HEK293 (cell line): ENCODE data around the gene ZNF664.

Source experiments
- CTCF ChIA-PET: fragments of 350-600 bp; formaldehyde crosslinking; extraction: SDS; loops from one replicate; lab custom pipeline; 2021; ENCODE audit warnings: antibody characterized with exemption; lab: Yijun Ruan, JAX
- POLR2A ChIA-PET: fragments of 300-600 bp; formaldehyde crosslinking; extraction: SDS; loops from one replicate; lab custom pipeline; 2020; ENCODE audit warnings: antibody characterized with exemption, inconsistent platforms; lab: Yijun Ruan, JAX
- H3K27ac ChIP-seq: fragments of 200-500 bp; sonication (Bioruptor generic); 2 replicates; pipeline ENCODE4 v1.5.1; 2014; ENCODE audit warnings: low read depth, low read length, control low read depth, inconsistent platforms; ENCODE audit errors: extremely low read depth
- H3K36me3 ChIP-seq, 2 experiments: fragments of 200-500 bp in 1 of 2; sonication (Bioruptor generic) in 1 of 2; 1 replicate in 1 of 2; 2 replicates in 1 of 2; pipeline ENCODE4 v1.5.1; 2014 to 2017; ENCODE audit warnings: inconsistent platforms in 2 of 2, low read length in 2 of 2; ENCODE audit not compliant: control insufficient read depth in 2 of 2, insufficient read depth in 1 of 2
- H3K4me1 ChIP-seq: fragments of 200-500 bp; sonication (Bioruptor generic); 2 replicates; pipeline ENCODE4 v1.5.1; 2014; ENCODE audit warnings: mild to moderate bottlenecking, low read length, inconsistent platforms; ENCODE audit not compliant: control insufficient read depth, insufficient read depth
- H3K4me3 ChIP-seq: 2 replicates; pipeline ENCODE4 v1.5.1; 2011; ENCODE audit warnings: low read depth, mild to moderate bottlenecking, control low read depth, low read length, moderate library complexity
- H3K9me3 ChIP-seq: fragments of 200-500 bp; sonication (Bioruptor generic); 2 replicates; pipeline ENCODE4 v1.5.1; 2014; ENCODE audit warnings: low read depth, low read length, inconsistent platforms; ENCODE audit not compliant: control insufficient read depth, insufficient read depth
- BCL11A ChIP-seq: fragments of 450-650 bp; formaldehyde crosslinking; IDR thresholded peaks from 2 replicates; pipeline ENCODE4 v1.5.1; 2016; ENCODE audit warnings: low read depth, missing biosample characterization, missing genetic modification characterization
- GLIS2 ChIP-seq: fragments of 450-650 bp; formaldehyde crosslinking; IDR thresholded peaks from 2 replicates; pipeline ENCODE4 v1.5.1; 2016; ENCODE audit warnings: missing biosample characterization, missing genetic modification characterization
- HOXA7 ChIP-seq: sonication (generic); formaldehyde crosslinking; IDR thresholded peaks from 2 replicates; pipeline ENCODE4 v1.8.1; 2022; ENCODE audit warnings: missing genetic modification reagents, borderline replicate concordance
- IKZF3 ChIP-seq: fragments of 450-650 bp; IDR thresholded peaks from 2 replicates; pipeline ENCODE4 v1.5.0; 2018; ENCODE audit warnings: missing biosample characterization, mild to moderate bottlenecking, missing genetic modification characterization, moderate library complexity
- KLF16 ChIP-seq: fragments of 450-650 bp; formaldehyde crosslinking; IDR thresholded peaks from 2 replicates; pipeline ENCODE4 v1.5.1; 2017; ENCODE audit warnings: missing biosample characterization, missing genetic modification characterization
- MEIS1 ChIP-seq: sonication (generic); formaldehyde crosslinking; IDR thresholded peaks from 2 replicates; pipeline ENCODE4 v1.8.1; 2022; ENCODE audit warnings: missing genetic modification reagents, mild to moderate bottlenecking, borderline replicate concordance
- REPIN1 ChIP-seq: fragments of 450-650 bp; formaldehyde crosslinking; IDR thresholded peaks from 2 replicates; pipeline ENCODE4 v1.5.1; 2017; ENCODE audit warnings: missing biosample characterization, missing genetic modification characterization, low read depth
- ZFP41 ChIP-seq: fragments of 450-650 bp; formaldehyde crosslinking; IDR thresholded peaks from 2 replicates; pipeline ENCODE4 v1.5.1; 2016; ENCODE audit warnings: missing biosample characterization, missing genetic modification characterization, borderline replicate concordance
- ZNF133 ChIP-seq: fragments of 450-650 bp; formaldehyde crosslinking; IDR thresholded peaks from 2 replicates; pipeline ENCODE4 v1.5.1; 2016; ENCODE audit warnings: missing biosample characterization, missing genetic modification characterization
- ZNF140 ChIP-seq: fragments of 450-650 bp; formaldehyde crosslinking; IDR thresholded peaks from 2 replicates; pipeline ENCODE4 v1.5.1; 2016; ENCODE audit warnings: missing biosample characterization, missing genetic modification characterization
- ZNF155 ChIP-seq: fragments of 450-650 bp; formaldehyde crosslinking; IDR thresholded peaks from 2 replicates; pipeline ENCODE4 v1.5.1; 2016; ENCODE audit warnings: missing biosample characterization, missing genetic modification characterization
- ZNF174 ChIP-seq: fragments of 450-650 bp; formaldehyde crosslinking; IDR thresholded peaks from 2 replicates; pipeline ENCODE4 v1.5.0; 2017; ENCODE audit warnings: missing biosample characterization, mild to moderate bottlenecking, missing genetic modification characterization
- ZNF202 ChIP-seq: fragments of 450-650 bp; formaldehyde crosslinking; IDR thresholded peaks from 2 replicates; pipeline ENCODE4 v1.5.1; 2016; ENCODE audit warnings: missing biosample characterization, missing genetic modification characterization, borderline replicate concordance
- ZNF274 ChIP-seq, 2 experiments: fragments of 200-500 bp in 1 of 2; fragments of 450-650 bp in 1 of 2; sonication (Bioruptor generic) in 1 of 2; formaldehyde crosslinking in 1 of 2; IDR thresholded peaks; 2 replicates each; pipeline versions ENCODE4 v1.5.1 to v1.6.1; 2014 to 2016; ENCODE audit warnings: borderline replicate concordance in 1 of 2, inconsistent platforms in 1 of 2, low read length in 1 of 2, missing biosample characterization in 1 of 2, missing genetic modification characterization in 1 of 2
- ZNF426 ChIP-seq: fragments of 450-650 bp; formaldehyde crosslinking; IDR thresholded peaks from 2 replicates; pipeline ENCODE4 v1.5.1; 2017; ENCODE audit warnings: missing biosample characterization, missing genetic modification characterization, mild to moderate bottlenecking, inconsistent platforms, moderate library complexity
- ZNF433 ChIP-seq: fragments of 450-650 bp; formaldehyde crosslinking; IDR thresholded peaks from 2 replicates; pipeline ENCODE4 v1.5.1; 2016; ENCODE audit warnings: missing biosample characterization, missing genetic modification characterization, low read depth
- ZNF558 ChIP-seq: fragments of 450-650 bp; formaldehyde crosslinking; IDR thresholded peaks from 2 replicates; pipeline ENCODE4 v1.5.1; 2016; ENCODE audit warnings: missing biosample characterization, missing genetic modification characterization
- ZNF629 ChIP-seq: fragments of 450-650 bp; formaldehyde crosslinking; IDR thresholded peaks from 2 replicates; pipeline ENCODE4 v1.5.1; 2017; ENCODE audit warnings: missing biosample characterization, missing genetic modification characterization
- ZNF830 ChIP-seq: fragments of 450-650 bp; IDR thresholded peaks from 2 replicates; pipeline ENCODE4 v1.5.0; 2018; ENCODE audit warnings: missing biosample characterization, missing genetic modification characterization, low read depth, mild to moderate bottlenecking, moderate library complexity
- TF ChIP-seq, protein P1 (sequence below): fragments of 450-650 bp; formaldehyde crosslinking; IDR thresholded peaks from 2 replicates; pipeline ENCODE4 v1.5.1; 2017; ENCODE audit warnings: missing biosample characterization, missing genetic modification characterization
- TF ChIP-seq, protein P2 (sequence below): fragments of 450-650 bp; formaldehyde crosslinking; IDR thresholded peaks from 2 replicates; pipeline ENCODE4 v1.5.1; 2016; ENCODE audit warnings: missing biosample characterization, missing genetic modification characterization
- TF ChIP-seq, protein P3 (sequence below): fragments of 450-650 bp; formaldehyde crosslinking; IDR thresholded peaks from 2 replicates; pipeline ENCODE4 v1.5.1; 2016; ENCODE audit warnings: missing biosample characterization, missing genetic modification characterization
- TF ChIP-seq, protein P4 (sequence below): fragments of 450-650 bp; IDR thresholded peaks from 2 replicates; pipeline ENCODE4 v1.5.1; 2018; ENCODE audit warnings: missing biosample characterization, missing genetic modification characterization

Gene ZNF664

DNA sequence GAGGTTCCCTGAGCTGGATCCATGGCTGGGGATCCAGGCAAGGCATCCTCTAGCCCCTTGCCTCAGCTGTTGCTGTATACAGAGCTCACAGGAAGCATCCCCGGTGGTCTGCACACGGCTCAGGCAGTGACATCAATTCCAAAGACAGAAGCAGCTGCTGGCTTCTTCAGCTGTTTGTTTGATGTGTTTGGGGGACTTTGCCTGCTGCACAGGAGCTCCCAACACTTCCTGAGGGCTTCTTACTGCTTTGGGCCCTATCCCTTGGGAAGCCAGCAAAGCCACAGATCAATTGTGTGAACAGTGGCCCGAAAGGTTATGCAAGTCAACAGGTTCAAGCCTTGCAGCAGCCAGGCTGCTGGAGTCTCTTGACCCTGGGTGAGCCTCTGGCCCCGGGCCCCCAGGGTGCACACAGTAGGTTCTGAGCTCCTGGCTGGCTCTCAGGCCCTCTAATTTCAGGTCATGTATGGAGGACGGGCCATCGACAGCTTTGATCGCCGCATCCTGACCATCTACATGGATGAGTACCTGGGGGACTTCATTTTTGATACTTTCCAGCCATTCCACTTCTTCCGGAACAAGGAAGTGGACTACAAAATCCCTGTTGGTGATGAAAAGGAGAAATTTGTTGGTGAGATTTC, 43.0 kb upstream of the ZNF664 start:
- Histone ChIP-seq H3K9me3 (no peaks in the 10 kb centered on the region), H3K36me3 (no peaks in the 10 kb centered on the region), H3K4me1 (no peaks in the 10 kb centered on the region), H3K27ac (no peak overlapping the region), H3K4me3 (no peak overlapping the region)
- no peak for TF ChIP-seq HOXA7 (CRISPR knock-in tag)
- no peak for TF ChIP-seq ZNF202 (tag by site-specific recombination)
- TF ChIP-seq ZNF426 (tag by site-specific recombination) = no peak
- no peak for TF ChIP-seq ZFP41
- TF ChIP-seq ZNF558 (tag by site-specific recombination) = no peak
- no peak for TF ChIP-seq ZNF133 (tag by site-specific recombination)
- no peak for TF ChIP-seq ZNF830
- no peak for TF ChIP-seq MEIS1 (CRISPR knock-in tag)
- TF ChIP-seq REPIN1 (tag by site-specific recombination) = no peak
- TF ChIP-seq, protein P1, sequence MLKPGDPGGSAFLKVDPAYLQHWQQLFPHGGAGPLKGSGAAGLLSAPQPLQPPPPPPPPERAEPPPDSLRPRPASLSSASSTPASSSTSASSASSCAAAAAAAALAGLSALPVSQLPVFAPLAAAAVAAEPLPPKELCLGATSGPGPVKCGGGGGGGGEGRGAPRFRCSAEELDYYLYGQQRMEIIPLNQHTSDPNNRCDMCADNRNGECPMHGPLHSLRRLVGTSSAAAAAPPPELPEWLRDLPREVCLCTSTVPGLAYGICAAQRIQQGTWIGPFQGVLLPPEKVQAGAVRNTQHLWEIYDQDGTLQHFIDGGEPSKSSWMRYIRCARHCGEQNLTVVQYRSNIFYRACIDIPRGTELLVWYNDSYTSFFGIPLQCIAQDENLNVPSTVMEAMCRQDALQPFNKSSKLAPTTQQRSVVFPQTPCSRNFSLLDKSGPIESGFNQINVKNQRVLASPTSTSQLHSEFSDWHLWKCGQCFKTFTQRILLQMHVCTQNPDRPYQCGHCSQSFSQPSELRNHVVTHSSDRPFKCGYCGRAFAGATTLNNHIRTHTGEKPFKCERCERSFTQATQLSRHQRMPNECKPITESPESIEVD (tag by site-specific recombination) = no peak
- TF ChIP-seq IKZF3 = no peak
- no peak for TF ChIP-seq ZNF433 (tag by site-specific recombination)
- ChIA-PET POLR2A (no interaction called here), CTCF (interaction anchor here (0.6 to 1.0 kb wide), 3 partner anchors 11 to 64 kb away, joined by 3 to 4 read pairs (median 3); no protein-coding TSS in a partner anchor)

DNA sequence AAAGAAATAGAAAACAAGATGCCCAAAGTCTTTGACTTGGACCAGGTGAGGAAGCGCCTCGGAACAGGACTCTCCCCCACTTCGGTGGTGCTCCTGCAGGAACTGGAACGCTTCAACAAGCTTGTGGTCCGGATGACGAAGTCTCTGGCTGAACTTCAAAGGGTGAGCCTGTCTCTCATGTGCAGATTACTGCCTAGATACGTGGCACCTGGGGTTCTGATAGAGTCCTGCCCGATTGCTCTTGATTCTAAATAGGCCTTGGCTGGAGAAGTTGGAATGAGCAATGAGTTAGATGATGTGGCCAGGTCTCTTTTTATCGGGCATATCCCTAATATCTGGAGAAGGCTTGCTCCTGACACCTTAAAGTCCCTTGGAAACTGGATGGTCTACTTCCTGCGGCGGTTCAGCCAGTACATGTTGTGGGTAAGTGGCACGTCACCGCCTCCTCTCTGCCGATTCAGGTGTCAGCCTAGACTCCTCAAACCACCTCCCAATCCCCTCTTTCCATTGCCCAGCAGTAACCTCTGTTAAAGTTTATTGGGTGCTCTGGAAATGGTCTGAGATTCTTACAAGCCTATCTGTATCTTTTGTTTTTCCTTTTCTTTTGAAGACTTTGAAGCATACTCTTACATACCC, 41.2 kb upstream of the ZNF664 start:
- Histone ChIP-seq H3K9me3 (no peaks in the 10 kb centered on the region), H3K4me1 (no peaks in the 10 kb centered on the region), H3K4me3 (no peak overlapping the region), H3K27ac (no peak overlapping the region), H3K36me3 (peaks cover 0 to 10% of the 10 kb centered on the region in 2 experiments; a peak in 1 of 3 replicates)
- ChIA-PET POLR2A (no interaction called here), CTCF (interaction anchor here (0.6 to 1.2 kb wide), 3 partner anchors 27 to 1215 kb away, joined by 3 to 7 read pairs (median 7); partner anchors contain the start of gene HCAR3)
- TF ChIP-seq ZNF155 = no peak
- no peak for TF ChIP-seq GLIS2 (tag by site-specific recombination)
- TF ChIP-seq, protein P2, sequence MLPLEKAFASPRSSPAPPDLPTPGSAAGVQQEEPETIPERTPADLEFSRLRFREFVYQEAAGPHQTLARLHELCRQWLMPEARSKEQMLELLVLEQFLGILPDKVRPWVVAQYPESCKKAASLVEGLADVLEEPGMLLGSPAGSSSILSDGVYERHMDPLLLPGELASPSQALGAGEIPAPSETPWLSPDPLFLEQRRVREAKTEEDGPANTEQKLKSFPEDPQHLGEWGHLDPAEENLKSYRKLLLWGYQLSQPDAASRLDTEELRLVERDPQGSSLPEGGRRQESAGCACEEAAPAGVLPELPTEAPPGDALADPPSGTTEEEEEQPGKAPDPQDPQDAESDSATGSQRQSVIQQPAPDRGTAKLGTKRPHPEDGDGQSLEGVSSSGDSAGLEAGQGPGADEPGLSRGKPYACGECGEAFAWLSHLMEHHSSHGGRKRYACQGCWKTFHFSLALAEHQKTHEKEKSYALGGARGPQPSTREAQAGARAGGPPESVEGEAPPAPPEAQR (tag by site-specific recombination) = no peak
- no peak for TF ChIP-seq MEIS1 (CRISPR knock-in tag)
- TF ChIP-seq BCL11A = no peak
- TF ChIP-seq ZNF274 (IDR thresholded peaks at IDR 0.05; ENCODE audit: low read length) = no peak
- TF ChIP-seq ZNF274 (tag by site-specific recombination; IDR thresholded peaks at IDR 0.05; ENCODE audit: borderline replicate concordance) = no peak
- no peak for TF ChIP-seq ZNF202 (tag by site-specific recombination)
- TF ChIP-seq KLF16 (tag by site-specific recombination) = no peak
- TF ChIP-seq ZNF140 (tag by site-specific recombination) = no peak
- TF ChIP-seq, protein P3, sequence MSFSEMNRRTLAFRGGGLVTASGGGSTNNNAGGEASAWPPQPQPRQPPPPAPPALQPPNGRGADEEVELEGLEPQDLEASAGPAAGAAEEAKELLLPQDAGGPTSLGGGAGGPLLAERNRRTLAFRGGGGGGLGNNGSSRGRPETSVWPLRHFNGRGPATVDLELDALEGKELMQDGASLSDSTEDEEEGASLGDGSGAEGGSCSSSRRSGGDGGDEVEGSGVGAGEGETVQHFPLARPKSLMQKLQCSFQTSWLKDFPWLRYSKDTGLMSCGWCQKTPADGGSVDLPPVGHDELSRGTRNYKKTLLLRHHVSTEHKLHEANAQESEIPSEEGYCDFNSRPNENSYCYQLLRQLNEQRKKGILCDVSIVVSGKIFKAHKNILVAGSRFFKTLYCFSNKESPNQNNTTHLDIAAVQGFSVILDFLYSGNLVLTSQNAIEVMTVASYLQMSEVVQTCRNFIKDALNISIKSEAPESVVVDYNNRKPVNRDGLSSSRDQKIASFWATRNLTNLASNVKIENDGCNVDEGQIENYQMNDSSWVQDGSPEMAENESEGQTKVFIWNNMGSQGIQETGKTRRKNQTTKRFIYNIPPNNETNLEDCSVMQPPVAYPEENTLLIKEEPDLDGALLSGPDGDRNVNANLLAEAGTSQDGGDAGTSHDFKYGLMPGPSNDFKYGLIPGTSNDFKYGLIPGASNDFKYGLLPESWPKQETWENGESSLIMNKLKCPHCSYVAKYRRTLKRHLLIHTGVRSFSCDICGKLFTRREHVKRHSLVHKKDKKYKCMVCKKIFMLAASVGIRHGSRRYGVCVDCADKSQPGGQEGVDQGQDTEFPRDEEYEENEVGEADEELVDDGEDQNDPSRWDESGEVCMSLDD (tag by site-specific recombination) = no peak
- TF ChIP-seq ZNF174 (tag by site-specific recombination) = no peak
- no peak for TF ChIP-seq ZNF629
- TF ChIP-seq, protein P4, sequence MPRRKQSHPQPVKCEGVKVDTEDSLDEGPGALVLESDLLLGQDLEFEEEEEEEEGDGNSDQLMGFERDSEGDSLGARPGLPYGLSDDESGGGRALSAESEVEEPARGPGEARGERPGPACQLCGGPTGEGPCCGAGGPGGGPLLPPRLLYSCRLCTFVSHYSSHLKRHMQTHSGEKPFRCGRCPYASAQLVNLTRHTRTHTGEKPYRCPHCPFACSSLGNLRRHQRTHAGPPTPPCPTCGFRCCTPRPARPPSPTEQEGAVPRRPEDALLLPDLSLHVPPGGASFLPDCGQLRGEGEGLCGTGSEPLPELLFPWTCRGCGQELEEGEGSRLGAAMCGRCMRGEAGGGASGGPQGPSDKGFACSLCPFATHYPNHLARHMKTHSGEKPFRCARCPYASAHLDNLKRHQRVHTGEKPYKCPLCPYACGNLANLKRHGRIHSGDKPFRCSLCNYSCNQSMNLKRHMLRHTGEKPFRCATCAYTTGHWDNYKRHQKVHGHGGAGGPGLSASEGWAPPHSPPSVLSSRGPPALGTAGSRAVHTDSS = no peak
